GM12864 (cell line): ENCODE measurements around the gene FAM131A.
A peak's percentile ranks its signal among the peaks of the same experiment; 100 is the strongest.

Experiments
- DNase-seq: peaks from one replicate; pipeline ENCODE4 v3.0.0-alpha.2; 2011; ENCODE audit warnings: low read depth
- H3K4me3 ChIP-seq: 2 replicates; pipeline ENCODE4 v1.5.1; 2011; ENCODE audit warnings: mild to moderate bottlenecking, low read depth, low read length, control low read depth
- CTCF ChIP-seq: IDR thresholded peaks from 2 replicates; pipeline ENCODE4 v1.5.1; 2011; ENCODE audit warnings: low read depth, mild to moderate bottlenecking, moderate library complexity, low read length, control low read depth, inconsistent platforms; ENCODE audit errors: missing control alignments

FAM131A gene

DNA sequence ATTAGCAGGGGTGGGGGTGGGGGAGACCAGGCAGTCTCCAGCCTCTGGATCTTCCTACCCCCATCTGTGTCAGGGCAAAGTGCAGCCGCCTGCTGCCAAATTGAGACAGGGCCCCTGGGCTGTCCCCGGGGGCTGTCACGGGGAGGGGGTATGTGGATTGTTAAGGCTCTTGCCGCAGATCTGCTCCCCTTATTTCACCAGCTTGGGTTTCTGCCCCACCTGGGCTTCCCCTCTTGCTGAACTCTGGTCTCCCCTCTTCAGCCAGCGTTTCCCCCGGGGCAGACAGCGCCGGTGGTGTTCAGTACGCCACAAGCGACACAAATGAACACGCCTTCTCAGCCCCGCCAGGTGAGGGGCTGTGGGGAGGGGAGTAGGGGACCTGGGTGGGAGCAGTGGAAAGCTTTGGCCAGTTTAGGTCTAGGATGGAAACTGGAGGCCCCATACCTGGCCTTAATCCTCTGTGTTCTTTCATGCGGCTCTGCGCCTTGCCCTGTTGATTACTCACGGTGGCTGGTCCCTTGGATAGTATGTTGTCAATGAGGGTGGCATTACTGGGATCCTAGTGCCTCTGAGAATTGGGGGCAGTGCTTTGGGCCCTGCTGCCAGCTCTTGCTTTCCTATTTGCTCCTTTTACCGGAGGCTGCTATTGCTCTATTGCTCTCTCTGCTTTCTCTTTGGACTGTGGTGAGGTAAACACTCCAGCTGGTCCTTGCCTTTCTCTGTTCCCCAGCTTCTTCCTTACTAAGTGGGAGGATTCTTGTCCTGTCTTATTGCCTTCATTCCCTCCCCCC is 21.3 kb upstream of the FAM131A start:
- peak overlapping the region; percentile 90 for H3K4me3 ChIP-seq
- no peak for DNase-seq
- no peak for TF ChIP-seq CTCF

GRCh38 chr3:184316792-184317191 is 20.6 kb upstream of the FAM131A start:
- H3K4me3 ChIP-seq, result peak overlapping the region; percentile 90; the same call in 1 of the 2 replicates
- no peak for DNase-seq
- TF ChIP-seq CTCF, result no peak

GRCh38 chr3:184317201-184317600 is 20.2 kb upstream of the FAM131A start:
- no peak overlapping the region for H3K4me3 ChIP-seq
- TF ChIP-seq CTCF, result no peak
- no peak for DNase-seq

DNA sequence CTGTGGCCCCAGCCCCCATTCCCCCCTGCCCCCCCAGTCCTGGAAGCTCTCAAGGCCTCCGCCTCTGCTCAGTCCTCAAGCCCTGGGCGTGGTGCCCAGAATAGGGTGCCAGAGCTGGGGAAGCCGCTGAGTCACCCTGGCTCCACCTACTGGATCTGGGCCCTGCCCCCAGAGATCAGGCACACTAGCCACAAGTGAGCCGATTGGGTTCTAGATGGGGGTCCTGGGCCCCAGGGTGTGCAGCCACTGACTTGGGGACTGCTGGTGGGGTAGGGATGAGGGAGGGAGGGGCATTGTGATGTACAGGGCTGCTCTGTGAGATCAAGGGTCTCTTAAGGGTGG is 17.3 kb upstream of the FAM131A start:
- DNase-seq, result no peak
- no peak overlapping the region for H3K4me3 ChIP-seq
- TF ChIP-seq CTCF, result no peak

DNA sequence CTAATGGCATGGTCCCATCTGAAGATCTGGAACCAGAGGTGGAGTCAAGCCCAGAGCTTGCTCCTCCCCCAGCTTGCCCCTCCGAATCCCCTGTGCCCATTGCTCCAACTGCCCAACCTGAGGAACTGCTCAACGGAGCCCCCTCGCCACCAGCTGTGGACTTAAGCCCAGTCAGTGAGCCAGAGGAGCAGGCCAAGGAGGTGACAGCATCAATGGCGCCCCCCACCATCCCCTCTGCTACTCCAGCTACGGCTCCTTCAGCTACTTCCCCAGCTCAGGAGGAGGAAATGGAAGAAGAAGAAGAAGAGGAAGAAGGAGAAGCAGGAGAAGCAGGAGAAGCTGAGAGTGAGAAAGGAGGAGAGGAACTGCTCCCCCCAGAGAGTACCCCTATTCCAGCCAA is 15.7 kb upstream of the FAM131A start:
- H3K4me3 ChIP-seq, result no peak overlapping the region
- no peak for TF ChIP-seq CTCF
- no peak for DNase-seq

- TF ChIP-seq CTCF, result no peak
- no peak for DNase-seq
- H3K4me3 ChIP-seq, result no peak overlapping the region
Measured at GRCh38 chr3:184322731-184323487, 14.5 kb upstream of the FAM131A start.
